Lower leg skin (tissue), 3 donors: ENCODE results near the gene DISC1.

Experiments used
- CTCF ChIP-seq, 3 donors: fragments of 450-650 bp; IDR thresholded peaks; one replicate each; pipeline ENCODE4 v1.5.1; 2016; ENCODE audit warnings: antibody characterized with exemption in 3 of 3, mild to moderate bottlenecking in 3 of 3, moderate library complexity in 2 of 3
- POLR2A ChIP-seq, 2 donors: fragments of 450-650 bp; IDR thresholded peaks; one replicate each; pipeline ENCODE4 v1.6.1; 2016 to 2017; ENCODE audit warnings: antibody characterized with exemption in 2 of 2, mild to moderate bottlenecking in 1 of 2, moderate library complexity in 1 of 2

- TF ChIP-seq CTCF (IDR thresholded peaks at IDR 0.05) (no peak), POLR2A (IDR thresholded peaks at IDR 0.05) (no peak)
Measured at GRCh38 chr1:231716879-231717278, 90.3 kb downstream of the DISC1 start.
